DMS 273 treated with DMSO at 0.1 percent for 48 hours (cell line): ENCODE measurements around the gene GMDS.

Experiments
- DNase-seq: peaks from one replicate; lab custom pipeline; 2025; lab: John Stamatoyannopoulos, UW

The GMDS gene

DNA sequence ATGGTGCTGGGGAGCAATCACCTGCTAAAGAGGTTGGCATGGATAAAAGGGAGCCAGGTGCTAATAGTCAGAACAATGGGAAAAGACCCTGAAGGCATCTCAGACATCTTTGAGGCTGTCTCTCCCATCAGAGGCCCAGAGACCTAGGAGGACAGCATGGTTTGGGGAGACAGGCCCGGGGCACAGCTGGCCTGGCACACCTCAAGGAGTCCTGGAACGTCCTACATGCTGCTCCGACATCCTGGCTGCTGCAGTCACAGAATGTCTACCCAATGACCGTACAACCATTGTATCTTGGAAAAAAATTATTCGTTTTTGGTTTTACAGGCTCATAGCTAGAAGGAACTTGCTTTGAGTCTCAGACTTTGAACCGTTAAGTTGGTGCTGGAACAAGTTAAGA is 4.4 kb downstream of the GMDS start:
- no peak for DNase-seq

DNA sequence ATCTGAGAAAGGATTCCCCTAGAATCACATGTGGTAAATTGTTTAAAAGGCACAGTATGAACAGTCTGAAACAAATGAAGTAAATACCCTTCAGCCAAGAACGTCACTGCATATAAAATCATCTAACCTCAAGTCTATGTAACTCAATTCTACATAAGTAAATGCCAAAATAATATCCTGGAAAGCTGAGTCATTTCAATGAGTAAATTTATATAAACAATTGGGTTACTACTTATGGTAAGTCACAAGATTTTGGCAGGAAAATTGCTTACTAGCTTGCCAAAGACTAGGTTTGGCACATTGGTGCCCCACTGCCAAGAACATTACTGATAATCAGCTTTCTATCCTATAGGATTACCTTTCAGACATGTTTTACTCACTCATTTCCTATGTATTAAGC is 8.4 kb downstream of the GMDS start:
- DNase-seq, result no peak

- peak; percentile 55 for DNase-seq
Measured at GRCh38 chr6:2235777-2236495, 9.5 kb downstream of the GMDS start.

DNA sequence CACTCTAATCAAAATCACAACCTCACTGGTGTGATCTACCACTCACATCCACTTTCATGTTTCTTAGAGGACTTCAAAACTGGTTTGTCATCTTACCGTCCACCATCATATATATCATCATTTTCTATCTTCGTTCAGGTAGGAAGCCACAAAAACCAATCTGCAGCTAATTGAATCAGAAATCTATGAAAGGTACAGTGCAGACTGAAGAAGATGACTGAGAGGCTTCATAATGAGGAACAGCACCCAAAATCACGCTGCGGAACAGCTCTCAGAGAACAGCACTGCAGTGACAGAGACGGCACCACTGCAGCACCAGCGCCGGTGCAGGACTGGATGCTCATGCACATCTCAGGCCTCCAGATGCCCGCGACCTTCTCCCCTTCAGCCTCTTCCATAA is 13.0 kb downstream of the GMDS start:
- DNase-seq, result no peak

DNA sequence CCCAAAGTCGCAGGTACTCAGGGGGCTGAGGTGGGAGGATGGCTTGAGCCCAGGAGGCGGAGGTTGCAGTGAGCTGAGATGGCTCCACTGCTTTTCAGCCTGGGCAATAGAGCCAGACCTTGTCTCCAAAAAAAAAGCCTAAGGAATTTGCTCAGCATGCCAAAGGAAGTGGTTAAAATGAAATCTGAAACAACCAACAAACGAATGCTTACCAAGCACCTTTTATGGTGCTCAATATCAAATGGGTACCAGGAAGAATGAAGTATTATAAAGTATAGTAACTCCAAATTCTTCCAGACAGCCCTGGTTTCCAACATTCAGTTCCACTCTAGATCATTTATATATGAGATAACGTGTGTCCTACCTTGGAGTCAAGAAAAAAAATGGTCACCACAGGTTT is 14.0 kb downstream of the GMDS start:
- DNase-seq, result no peak

DNA sequence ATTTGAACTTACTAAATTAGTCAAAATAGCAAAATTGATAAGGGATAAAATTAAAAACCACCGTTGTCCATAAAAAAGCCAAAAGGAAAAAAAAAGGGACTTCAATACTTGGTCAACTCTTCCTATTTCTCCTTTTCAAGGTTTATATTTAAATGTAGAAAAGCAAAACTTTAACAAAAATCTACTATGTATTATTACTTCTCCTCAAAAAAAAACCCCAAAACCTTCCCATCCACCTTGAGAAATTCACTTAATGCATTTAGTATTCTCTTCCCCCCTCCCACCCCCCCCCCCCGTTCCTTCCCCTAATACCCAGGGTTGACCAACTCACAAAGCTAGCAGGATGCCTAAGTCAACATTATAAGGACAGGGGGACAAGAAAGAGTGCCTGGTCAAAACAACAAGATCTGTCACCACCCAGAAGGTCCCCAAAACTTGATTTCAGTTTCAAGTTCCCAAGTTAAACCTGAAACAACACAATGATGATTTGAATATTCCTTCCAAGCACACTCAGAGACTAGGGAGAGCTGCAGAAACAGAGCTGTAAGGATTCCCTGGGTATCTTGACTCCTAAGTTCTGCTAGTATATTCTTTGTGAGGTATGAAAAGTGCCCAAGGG is 14.6 kb downstream of the GMDS start:
- DNase-seq, result no peak

GRCh38 chr6:2229742-2230141 is 15.7 kb downstream of the GMDS start:
- no peak for DNase-seq

- DNase-seq, result no peak
Measured at GRCh38 chr6:2229039-2229438, 16.4 kb downstream of the GMDS start.

- DNase-seq, result no peak
Measured at GRCh38 chr6:2228392-2228791, 17.0 kb downstream of the GMDS start.

GRCh38 chr6:2226775-2227174 is 18.6 kb downstream of the GMDS start:
- DNase-seq, result no peak

GRCh38 chr6:2225422-2226392 is 19.7 kb downstream of the GMDS start:
- DNase-seq, result no peak

DNA sequence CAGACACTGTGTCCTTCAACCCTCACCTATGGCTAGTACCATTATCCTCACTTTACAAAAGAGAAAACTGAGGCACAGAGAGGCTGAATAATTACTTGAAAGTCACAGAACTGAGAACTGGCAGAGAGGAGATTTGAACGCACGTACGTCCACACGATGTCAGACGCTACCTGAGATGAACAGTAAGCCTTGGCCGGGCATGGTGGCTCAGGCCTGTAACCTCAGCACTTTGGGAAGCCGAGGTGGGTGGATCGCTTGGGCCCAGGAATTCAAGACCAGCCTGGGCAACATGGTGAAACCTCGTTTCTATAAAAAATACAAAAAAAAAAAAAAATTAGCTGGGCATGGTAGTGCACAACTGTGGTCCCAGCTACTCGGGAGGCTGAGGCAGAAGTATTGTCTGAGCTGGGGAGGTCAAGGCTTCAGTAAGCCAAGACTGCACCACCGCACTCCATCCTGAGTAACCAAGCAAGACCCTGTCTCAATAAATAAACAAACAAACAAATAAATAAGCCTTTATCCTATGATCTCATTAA is 20.5 kb downstream of the GMDS start:
- no peak for DNase-seq

GRCh38 chr6:2222275-2222842 is 23.0 kb downstream of the GMDS start:
- no peak for DNase-seq

GRCh38 chr6:2221726-2222274 is 23.6 kb downstream of the GMDS start:
- no peak for DNase-seq

DNA sequence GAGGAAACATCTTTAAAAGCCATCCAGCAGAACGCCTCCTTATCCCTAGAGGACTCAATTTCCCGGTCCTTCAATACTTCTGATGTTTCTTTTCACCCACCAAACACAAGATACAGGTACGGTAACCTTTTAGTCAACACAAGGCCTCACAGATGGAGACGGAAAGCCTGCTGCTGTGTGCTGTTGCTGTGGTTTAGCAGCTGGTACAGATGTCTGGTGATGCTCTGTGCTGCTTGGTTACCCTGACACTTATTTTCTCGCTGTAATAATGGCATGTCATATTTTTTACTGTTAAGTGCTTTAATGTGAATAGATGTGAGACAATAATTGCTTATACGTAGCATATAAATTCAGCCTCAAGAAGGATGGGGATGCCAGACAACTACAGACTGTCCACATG is 25.3 kb downstream of the GMDS start:
- DNase-seq, result no peak

GRCh38 chr6:2218866-2219265 is 26.5 kb downstream of the GMDS start:
- no peak for DNase-seq

DNA sequence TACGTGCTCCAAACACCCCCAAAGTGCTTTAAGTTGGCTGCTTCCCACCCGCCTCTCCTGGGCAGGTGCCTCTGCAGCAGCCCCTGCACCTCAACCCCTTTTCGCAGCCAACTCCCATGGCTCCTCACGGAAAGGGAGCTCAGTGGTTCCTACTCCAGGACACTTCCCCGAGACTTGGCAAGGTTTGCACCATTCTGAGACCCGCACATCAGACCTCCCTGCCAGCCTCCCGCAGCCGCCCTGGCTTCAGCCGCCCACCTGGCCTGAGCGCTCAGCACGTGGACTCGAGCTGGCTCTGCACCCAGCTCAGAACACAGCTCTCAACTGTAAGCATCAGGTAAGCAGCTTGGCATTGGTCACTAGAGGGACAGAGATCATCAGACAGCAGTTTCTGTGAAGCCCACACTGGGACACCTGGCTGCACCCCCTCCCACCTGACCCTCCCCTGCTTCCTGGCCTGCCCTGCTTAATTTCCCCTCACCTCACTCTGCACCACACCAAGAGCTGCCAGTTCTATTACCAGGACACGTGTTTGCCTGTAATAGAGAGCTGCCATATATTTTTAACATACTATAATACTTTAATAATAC is 28.5 kb downstream of the GMDS start:
- no peak for DNase-seq

DNA sequence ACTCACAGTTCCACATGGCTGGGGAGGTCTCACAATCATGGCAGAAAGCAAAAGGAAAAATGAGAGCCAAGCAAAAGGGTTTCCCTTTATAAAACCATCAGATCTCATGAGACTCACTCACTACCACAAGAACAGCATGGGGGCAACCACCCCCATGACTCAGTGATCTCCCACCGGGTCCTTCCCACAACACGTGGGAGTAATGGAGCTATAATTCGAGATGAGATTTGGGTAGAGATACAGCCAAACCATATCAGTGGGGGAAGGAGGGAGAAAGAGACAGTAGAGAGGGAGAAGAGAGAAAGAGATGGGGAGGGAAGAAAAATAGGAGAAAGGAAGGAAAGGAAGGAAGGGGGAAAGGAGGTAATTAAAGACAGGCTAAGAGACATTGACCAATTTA is 30.1 kb downstream of the GMDS start:
- no peak for DNase-seq

- no peak for DNase-seq
Measured at GRCh38 chr6:2213086-2213485, 32.3 kb downstream of the GMDS start.

- DNase-seq, result no peak
Measured at GRCh38 chr6:2209226-2209809, 36.1 kb downstream of the GMDS start.

GRCh38 chr6:2208468-2208867 is 36.9 kb downstream of the GMDS start:
- no peak for DNase-seq
